C4-2B (cell line): Measurements from ENCODE around the gene NRG3.

ENCODE experiments used
- CTCF ChIP-seq: fragments of 450-650 bp; conservative IDR thresholded peaks from 2 replicates; pipeline ENCODE4 v1.5.1; 2017; ENCODE audit warnings: mild to moderate bottlenecking
- ZFX ChIP-seq: fragments of 450-650 bp; IDR thresholded peaks from 2 replicates; pipeline ENCODE4 v1.6.1; 2017

- TF ChIP-seq CTCF (no peak), ZFX (no peak)
These were observed 10.5 kb downstream of the NRG3 start for GRCh38 chr10:81885491-81885890.
